ENCODE data around the gene ZNF423.
A peak's percentile ranks its signal among the peaks of the same experiment; 100 is the strongest.

The ZNF423 gene

DNA sequence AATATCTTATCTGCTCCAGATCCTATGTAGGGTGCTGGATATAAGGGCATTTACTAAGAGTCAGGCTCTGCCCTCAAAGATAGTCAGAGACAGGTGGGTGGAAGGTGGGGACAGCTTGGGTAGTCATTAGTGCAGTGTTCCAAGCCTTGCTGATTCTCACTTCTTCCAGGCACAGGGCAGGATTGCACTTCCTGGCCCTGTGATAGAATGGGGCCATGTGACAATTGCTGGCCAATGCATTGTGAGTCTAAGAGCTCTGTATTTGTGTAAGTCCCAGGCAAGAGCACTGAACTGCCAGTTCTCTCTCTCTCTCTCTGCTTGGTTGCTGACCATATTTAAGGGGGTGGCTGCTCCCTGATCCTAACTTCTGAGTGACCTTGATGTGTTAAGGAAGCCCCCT lies 370.2 kb downstream of the ZNF423 start:
- no peak for DNase-seq

GRCh38 chr16:49484936-49485335 lies 371.0 kb downstream of the ZNF423 start:
- DNase-seq: no peak

DNA sequence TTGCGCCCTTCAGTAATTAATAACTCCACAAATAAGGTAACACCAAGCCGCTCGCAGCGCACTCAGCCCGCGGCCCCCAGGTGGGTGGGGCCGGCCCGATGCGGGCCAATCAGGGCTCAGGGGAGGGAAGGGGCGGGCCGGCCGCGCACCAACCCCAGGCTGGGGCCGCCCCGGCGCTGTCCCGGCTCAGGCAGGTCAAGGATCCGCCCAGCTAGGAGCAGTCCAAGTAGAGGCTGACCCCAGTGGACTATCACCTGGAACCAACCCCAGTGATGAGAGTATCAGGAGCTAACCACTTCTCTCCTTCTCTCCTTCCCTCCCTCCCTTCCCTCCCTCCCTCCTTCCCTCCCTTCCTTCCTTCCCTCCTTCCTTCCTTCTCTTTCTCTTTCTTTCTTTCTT lies 371.5 kb downstream of the ZNF423 start:
- peak; percentile 7 for DNase-seq

DNA sequence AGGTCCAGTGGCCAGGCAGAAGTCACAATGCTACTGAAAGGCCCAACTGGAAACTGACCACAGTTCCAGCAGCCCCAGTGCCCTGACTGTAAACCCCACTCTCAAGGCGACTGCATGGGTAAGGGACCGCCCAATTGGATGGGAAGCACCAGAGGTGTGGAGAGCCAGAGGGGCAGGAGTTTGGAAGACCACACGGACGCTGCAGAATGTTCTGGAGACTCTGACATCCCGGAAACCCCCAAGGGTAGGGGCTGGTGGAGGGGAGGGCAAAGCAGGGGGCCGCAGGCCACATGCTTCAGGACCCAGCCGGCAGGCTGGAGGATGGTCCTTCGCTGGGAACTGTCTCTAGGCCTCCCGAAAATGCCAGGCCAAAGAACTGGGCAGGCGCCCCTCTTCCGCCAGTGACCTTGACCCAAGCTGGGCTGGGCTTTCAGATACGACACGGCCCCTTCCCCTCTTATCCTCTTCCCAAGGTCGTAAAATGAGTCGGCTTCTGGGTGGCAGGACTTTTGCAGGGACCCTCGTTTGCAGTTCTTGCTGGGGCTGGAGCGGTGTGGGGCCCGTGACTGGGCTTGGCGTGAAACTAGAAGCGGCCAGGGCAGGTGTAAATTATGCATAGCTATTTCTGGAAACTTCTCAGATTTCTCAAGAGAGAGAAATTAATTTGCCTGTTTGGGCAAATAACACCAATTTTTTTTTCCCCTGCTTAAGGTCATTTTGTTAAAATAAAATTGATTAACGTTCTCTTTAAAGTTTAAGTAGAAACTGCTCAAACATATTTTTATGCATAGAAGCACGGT lies 372.1 kb downstream of the ZNF423 start:
- no peak for DNase-seq

DNA sequence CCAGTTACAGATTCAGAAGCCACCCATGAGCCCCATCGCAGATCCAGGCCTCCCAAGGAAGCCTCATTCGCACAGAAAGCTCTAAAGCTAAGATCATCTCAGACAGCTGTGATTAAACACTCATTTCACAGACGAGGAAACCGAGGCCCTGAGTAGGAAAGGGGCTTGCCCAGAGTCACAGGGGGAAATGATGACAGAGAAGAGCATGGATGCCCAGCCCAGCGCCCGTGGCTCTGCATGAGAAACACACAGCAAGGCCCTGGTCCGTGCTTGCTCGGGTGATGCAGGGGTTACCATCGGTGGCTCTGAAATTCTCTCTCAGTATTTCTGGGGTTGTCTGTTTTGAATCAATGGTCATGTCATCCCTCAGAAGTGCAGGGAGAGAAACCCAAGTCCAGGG lies 372.7 kb downstream of the ZNF423 start:
- DNase-seq: no peak

GRCh38 chr16:49482690-49483089 lies 373.2 kb downstream of the ZNF423 start:
- DNase-seq: no peak

- no peak for DNase-seq
These were observed 377.3 kb downstream of the ZNF423 start for GRCh38 chr16:49478616-49479015.

DNA sequence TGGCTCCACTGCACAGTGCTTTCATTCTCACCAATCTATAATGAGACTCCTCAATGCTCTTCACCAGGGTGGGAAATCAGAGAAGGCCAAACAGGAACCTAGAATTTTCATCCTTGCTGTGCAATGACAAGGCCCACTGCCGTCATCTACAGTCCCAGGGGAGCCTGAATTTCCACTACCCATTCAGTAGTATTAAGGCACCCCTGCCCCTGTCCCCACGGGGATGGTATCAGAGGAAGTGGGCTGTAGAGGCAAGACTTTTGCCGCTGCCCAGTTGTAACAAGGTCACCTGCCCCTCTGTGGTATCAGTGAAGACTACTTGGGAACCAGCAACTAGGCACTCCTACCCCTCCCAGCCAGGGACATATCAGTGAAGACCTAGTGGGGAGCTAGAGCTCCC lies 377.8 kb downstream of the ZNF423 start:
- no peak for DNase-seq

- no peak for DNase-seq
These were observed 378.5 kb downstream of the ZNF423 start for GRCh38 chr16:49477250-49477895.

DNA sequence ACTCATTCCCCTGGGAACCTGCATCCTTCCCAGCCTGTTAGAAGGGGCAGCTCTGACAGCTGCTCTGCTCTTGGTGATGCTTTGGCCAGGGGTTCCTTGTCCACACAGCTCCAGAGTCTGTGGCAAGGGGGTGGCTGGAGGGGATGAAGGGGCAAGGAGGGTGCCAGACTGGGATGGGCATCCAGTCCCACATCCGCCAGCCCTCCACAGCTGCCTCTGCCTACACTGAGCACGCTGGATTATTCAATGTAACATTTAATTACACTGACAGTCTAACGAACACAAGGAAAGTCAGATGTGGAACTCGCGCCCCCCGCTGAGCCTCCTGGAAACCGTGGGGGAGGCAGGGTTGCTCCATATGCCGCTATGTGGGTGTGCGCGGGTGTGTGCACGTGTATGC lies 381.2 kb downstream of the ZNF423 start:
- no peak for DNase-seq

DNA sequence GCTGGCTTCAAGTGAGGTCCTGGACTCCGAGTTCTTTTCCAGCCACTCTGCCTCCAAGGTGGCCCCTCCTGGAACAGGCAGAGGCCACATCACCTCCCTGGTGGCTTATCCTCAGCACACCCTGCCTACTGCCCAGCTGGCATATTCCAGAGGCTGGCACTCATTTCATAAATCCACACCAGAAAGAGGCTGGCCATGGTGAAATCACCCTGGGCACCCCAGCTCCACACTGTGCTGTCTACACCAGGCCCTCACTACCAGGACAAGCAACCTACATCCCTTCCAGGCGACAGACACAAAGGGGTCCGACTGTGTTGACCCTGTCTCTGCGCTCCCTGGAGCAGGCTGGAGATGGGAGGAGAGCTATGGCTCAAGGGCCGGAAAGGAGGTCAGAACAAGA lies 382.1 kb downstream of the ZNF423 start:
- no peak for DNase-seq

- DNase-seq: no peak
These were observed 382.8 kb downstream of the ZNF423 start for GRCh38 chr16:49473131-49473530.

- DNase-seq: no peak
These were observed 383.3 kb downstream of the ZNF423 start for GRCh38 chr16:49472598-49472997.

- DNase-seq: no peak
These were observed 384.7 kb downstream of the ZNF423 start for GRCh38 chr16:49471038-49471727.

DNA sequence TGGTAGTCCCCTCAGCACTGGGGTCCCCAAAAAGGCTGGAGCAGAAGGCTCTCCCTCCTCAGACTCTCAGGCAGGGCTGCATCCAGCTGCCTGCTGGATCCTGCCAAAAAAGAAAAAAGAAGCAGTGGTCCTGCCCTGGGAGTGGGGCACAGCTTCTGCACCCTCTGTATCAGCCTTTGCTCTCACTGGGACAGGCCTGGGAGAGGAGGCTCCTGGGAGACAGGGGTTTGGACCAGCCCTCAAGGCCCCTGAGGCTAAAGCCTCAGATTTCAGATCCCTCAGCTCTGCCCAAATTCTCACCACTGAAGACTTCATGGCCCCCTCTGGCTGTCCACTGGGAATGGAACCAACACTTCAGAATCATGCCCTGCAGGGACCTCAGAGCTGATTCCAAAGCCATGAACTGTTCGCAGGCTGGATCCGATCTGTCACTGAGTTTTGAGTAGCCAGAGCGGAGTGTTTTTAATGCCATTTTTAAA lies 385.4 kb downstream of the ZNF423 start:
- no peak for DNase-seq

- DNase-seq: no peak
These were observed 385.9 kb downstream of the ZNF423 start for GRCh38 chr16:49469930-49470451.

DNA sequence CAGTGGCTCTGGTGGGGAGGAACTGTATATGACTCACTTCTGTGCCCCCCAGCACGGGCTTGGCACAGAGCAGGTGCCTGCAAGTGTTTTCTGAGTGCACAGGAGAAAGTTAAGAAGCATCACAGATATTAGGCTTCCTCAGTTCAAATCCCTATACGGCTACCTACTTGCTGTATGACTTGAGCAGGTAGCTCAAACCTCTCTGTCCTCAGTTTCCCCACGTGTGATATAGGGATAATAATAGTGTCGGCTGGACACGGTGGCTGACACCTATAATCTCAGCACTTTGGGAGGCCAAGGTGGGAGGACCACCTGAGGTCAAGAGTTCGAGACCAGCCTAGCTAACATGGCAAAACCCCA lies 386.6 kb downstream of the ZNF423 start:
- no peak for DNase-seq

GRCh38 chr16:49468611-49469310 lies 387.2 kb downstream of the ZNF423 start:
- no peak for DNase-seq

- DNase-seq: no peak
These were observed 388.2 kb downstream of the ZNF423 start for GRCh38 chr16:49467540-49468372.

DNA sequence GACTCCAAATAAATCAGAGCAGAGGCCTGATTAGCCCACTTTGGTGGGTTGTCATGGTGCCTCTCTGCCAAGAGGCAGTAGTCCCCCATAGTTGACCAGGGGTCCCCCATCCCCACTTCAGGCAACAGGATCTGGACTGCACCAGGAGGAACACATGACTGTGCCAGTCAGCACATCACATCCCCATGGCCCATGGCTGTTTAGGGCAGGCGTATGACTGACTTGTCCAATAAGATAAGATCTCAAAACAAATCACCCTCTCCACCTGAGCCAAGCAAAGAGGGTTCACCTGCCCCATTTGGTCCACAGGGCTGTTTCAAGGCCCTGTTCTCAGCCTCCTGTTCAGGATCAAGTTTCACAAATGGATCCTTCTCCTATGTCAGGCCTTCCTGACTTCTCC lies 389.0 kb downstream of the ZNF423 start:
- DNase-seq: no peak

- DNase-seq: no peak
These were observed 389.4 kb downstream of the ZNF423 start for GRCh38 chr16:49466529-49466831.
